DMS114 treated with DMSO at 0.1 percent for 48 hours (cell line): Measurements from ENCODE around the gene TRIM47.

Experiments used
- DNase-seq: peaks from one replicate; lab custom pipeline; 2025; ENCODE audit not compliant: unreplicated experiment; lab: John Stamatoyannopoulos, UW

Gene TRIM47

GRCh38 chr17:75878174-75878998 lies at the start of gene TRIM47:
Gene TRIM47 (minus strand): TSS chr17:75878581. CDS start chr17:75878548, 33 bp downstream.
- peak; percentile 50 for DNase-seq

GRCh38 chr17:75927286-75927922 lies 49.0 kb upstream of the TRIM47 start:
- DNase-seq = no peak

- no peak for DNase-seq
These were observed 48.1 kb upstream of the TRIM47 start for GRCh38 chr17:75926456-75926855.

GRCh38 chr17:75925912-75926311 lies 47.5 kb upstream of the TRIM47 start:
- DNase-seq = no peak

GRCh38 chr17:75925103-75925502 lies 46.7 kb upstream of the TRIM47 start:
- no peak for DNase-seq

GRCh38 chr17:75922963-75923874 lies 44.8 kb upstream of the TRIM47 start:
- no peak for DNase-seq

GRCh38 chr17:75922173-75922961 lies 44.0 kb upstream of the TRIM47 start:
- DNase-seq = no peak

- DNase-seq = no peak
These were observed 43.2 kb upstream of the TRIM47 start for GRCh38 chr17:75921596-75921995.

GRCh38 chr17:75920045-75920560 lies 41.7 kb upstream of the TRIM47 start:
- no peak for DNase-seq

GRCh38 chr17:75919611-75920010 lies 41.2 kb upstream of the TRIM47 start:
- DNase-seq = no peak

GRCh38 chr17:75917917-75918445 lies 39.6 kb upstream of the TRIM47 start:
- DNase-seq = no peak

- DNase-seq = no peak
These were observed 38.9 kb upstream of the TRIM47 start for GRCh38 chr17:75917141-75917916.

- no peak for DNase-seq
These were observed 36.9 kb upstream of the TRIM47 start for GRCh38 chr17:75915268-75915667.

GRCh38 chr17:75914643-75915267 lies 36.4 kb upstream of the TRIM47 start:
- no peak for DNase-seq

GRCh38 chr17:75913537-75914210 lies 35.3 kb upstream of the TRIM47 start:
- no peak for DNase-seq

GRCh38 chr17:75910699-75911098 lies 32.3 kb upstream of the TRIM47 start:
- DNase-seq = no peak

GRCh38 chr17:75909812-75910274 lies 31.5 kb upstream of the TRIM47 start:
- DNase-seq = no peak
